RWPE1 (cell line): ENCODE data around the gene POLR1E.
"Not testable (repeated sequence)": the region's sequence is repeated elsewhere in the genome, so short reads cannot be mapped to it uniquely, and the experiment has no call there.

ENCODE experiments used
- CTCF ChIA-PET: fragments of 350-600 bp; sonication (Branson Sonifier 250); formaldehyde crosslinking; extraction: SDS; loops from one replicate; lab custom pipeline; 2021; lab: Yijun Ruan, JAX
- POLR2A ChIA-PET: fragments of 400-600 bp; formaldehyde crosslinking; extraction: SDS; loops from one replicate; lab custom pipeline; 2020; ENCODE audit warnings: antibody characterized with exemption; ENCODE audit not compliant: low non-redundant PET; lab: Yijun Ruan, JAX
- DNase-seq: peaks from one replicate; pipeline ENCODE4 v3.0.0; 2012; ENCODE audit warnings: low spot score
- H3K27ac ChIP-seq: fragments of 450-650 bp; 2 replicates; pipeline ENCODE4 v1.5.1; 2017
- TF ChIP-seq, protein P1 (sequence below): fragments of 450-650 bp; conservative IDR thresholded peaks from 2 replicates; pipeline ENCODE4 v1.5.1; 2017; ENCODE audit warnings: low read depth, mild to moderate bottlenecking

The POLR1E gene

DNA sequence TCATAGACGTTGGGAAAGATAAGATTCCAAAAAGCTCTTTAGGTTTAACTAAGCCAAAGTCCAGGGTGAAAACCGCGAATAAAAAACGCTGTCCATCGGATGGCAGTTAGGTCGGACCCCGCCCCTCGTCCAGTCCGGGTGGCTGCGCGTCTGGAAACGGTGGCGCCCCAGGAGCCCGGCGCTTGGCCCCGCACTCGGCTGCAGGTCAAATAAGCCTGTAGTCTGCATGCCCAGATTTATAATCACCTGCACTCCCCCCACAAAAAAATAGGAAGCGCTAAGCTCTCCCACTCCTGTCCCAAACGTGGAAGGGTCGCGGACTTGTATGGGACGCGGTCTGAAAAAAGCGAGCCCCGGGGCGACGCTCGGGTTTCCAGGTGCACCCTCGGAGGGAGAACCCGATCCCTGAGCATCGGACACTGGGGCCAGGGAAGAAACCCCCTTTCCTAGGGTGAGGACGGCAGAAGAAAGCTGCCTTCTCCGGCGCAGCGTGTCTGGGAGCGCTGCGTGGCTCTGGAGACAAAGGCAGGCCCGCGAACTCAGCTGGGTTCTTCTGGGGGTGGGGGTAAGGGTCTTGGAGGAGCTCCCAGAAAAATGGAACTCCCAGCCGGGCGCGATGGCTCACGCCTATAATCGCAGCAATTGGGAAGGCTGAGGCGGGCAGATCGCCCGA is 19.6 kb upstream of the POLR1E start:
- CTCF ChIA-PET, result no interaction called here
- peak; percentile 55 for DNase-seq
- H3K27ac ChIP-seq, result peak overlapping the region; percentile 99
- TF ChIP-seq, protein P1, sequence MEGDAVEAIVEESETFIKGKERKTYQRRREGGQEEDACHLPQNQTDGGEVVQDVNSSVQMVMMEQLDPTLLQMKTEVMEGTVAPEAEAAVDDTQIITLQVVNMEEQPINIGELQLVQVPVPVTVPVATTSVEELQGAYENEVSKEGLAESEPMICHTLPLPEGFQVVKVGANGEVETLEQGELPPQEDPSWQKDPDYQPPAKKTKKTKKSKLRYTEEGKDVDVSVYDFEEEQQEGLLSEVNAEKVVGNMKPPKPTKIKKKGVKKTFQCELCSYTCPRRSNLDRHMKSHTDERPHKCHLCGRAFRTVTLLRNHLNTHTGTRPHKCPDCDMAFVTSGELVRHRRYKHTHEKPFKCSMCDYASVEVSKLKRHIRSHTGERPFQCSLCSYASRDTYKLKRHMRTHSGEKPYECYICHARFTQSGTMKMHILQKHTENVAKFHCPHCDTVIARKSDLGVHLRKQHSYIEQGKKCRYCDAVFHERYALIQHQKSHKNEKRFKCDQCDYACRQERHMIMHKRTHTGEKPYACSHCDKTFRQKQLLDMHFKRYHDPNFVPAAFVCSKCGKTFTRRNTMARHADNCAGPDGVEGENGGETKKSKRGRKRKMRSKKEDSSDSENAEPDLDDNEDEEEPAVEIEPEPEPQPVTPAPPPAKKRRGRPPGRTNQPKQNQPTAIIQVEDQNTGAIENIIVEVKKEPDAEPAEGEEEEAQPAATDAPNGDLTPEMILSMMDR, result no peak
- POLR2A ChIA-PET, result interaction anchor here (0.7 to 1.3 kb wide), 2 partner anchors 19 to 20 kb away, joined by 3 read pairs; partner anchors contain the start of gene POLR1E

DNA sequence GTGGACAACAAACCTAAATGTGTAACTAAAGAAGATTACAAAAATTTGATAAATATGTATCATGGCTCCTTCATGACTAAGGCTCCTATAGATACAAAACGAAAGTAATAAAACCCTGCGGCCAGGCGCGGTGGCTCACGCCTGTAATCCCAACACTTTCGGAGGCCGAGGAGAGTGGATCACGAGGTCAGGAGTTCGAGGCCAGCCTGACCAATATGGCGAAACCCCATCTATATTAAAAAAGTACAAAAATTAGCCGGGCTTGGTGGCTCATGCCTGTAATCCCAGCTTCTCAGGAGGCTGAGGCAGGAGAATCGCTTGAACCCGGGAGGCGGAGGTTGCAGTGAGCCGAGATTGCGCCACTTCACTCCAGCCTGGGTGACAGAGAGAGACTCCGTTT is 18.2 kb upstream of the POLR1E start:
- DNase-seq, CTCF ChIA-PET, POLR2A ChIA-PET: not testable (repeated sequence)
- peak overlapping the region; percentile 75 for H3K27ac ChIP-seq

DNA sequence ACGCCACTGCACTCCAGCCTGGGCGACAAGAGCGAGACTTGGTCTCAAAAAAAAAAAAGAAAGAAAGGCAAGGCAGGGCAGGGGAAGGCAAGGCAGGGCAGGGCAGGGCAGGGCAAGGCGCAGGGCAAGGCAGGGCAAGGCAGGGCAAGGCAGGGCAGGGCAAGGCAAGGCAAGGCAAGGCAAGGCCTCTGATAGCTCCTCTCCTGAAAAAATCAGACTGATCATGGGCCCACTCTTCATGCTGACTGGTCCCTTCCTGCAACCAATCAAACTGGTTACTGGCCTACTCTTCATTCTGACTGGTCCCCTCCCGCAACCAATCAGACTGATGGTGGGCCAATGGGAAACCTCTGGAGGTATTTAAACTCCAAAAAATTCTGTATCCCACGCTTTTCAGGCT is 17.1 kb upstream of the POLR1E start:
- H3K27ac ChIP-seq, result peak overlapping the region; percentile 75
- DNase-seq, result no peak
- TF ChIP-seq, protein P1, result no peak
- CTCF ChIA-PET, result no interaction called here
- POLR2A ChIA-PET, result interaction anchor here (0.6 kb wide), 1 partner anchor 493 kb away, joined by 3 read pairs; no protein-coding TSS in a partner anchor

DNA sequence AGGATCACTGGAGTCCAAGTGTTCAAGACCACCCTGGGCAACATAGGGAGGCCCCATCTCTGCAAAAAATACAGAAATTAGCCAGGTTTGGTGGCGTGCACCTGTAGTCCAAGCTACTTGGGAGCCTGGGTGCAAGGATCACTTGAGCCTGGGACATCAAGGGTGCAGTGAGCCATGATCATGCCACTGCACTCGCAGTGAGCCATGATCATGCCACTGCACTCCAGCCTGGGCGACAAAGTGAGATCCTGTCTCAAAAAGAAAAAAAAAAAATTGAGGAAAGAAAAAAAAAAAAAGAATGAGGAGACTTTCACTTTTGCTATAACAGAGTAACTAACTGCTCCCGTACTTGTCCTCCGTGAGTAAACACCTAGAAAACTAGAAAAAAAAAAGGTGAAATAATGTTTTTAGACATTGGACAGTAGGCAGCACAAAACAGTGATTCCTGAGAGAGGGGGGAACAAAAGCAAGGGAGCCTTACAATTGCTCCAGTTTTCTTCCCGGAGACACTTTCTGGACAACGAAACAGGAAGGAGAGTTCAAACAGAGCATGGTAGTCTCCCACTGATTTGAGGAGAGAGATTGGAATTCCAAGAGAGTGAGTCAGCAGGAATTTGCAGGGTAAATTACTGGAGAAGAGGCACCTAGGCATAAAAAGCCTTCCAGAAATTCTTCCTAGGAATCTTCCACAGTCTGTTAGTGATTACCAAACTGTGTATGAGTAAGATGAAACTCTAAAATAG is 13.6 kb upstream of the POLR1E start:
- H3K27ac ChIP-seq, result peak overlapping the region; percentile 98
- TF ChIP-seq, protein P1, result no peak
- peak; percentile 87 for DNase-seq
- CTCF ChIA-PET, result no interaction called here
- POLR2A ChIA-PET, result no interaction called here

DNA sequence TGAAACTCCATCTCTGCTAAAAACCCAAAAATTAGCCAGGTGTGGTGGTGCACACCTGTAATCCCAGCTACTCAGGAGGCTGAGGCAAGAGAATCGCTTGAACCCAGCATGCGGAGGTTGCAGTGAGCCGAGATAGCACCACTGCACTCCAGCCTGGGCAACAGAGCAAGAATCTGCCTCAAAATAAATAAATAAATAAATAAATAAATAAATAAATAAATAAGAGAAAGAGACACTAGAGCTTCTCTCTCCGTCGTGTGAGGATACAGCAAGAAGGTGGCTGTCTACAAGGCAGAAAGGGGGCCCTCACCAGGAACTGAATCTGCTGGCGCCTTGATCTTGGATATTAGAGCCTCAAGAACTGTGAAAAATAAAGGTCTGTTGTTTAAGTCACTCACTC is 11.8 kb upstream of the POLR1E start:
- DNase-seq, POLR2A ChIA-PET: not testable (repeated sequence)
- peak overlapping the region; percentile 98; the same call in 1 of the 2 replicates for H3K27ac ChIP-seq
- CTCF ChIA-PET, result interaction anchor here (0.7 kb wide), 1 partner anchor 8 kb away, joined by 5 read pairs; no protein-coding TSS in a partner anchor

DNA sequence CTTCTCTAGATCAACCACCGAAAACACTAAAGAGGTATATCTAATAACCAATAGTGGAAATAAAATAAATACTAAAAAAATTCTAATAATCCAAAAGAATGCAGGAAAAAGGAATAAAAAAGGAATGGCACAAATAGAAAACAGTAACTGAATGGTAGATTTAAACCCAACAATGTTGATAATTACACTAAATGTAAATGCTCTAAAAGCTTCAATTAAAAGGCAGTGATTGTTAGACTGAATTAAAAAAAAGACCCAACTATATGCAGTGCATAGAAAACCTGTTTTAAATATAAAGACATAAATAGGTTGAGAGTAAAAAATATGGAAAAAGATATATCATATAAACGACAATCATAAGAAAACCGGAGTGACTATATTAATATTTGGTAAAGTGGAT is 11.3 kb upstream of the POLR1E start:
- ChIA-PET CTCF (no interaction called here), POLR2A (no interaction called here)
- no peak for DNase-seq
- H3K27ac ChIP-seq, result no peak overlapping the region
- TF ChIP-seq, protein P1, result no peak

DNA sequence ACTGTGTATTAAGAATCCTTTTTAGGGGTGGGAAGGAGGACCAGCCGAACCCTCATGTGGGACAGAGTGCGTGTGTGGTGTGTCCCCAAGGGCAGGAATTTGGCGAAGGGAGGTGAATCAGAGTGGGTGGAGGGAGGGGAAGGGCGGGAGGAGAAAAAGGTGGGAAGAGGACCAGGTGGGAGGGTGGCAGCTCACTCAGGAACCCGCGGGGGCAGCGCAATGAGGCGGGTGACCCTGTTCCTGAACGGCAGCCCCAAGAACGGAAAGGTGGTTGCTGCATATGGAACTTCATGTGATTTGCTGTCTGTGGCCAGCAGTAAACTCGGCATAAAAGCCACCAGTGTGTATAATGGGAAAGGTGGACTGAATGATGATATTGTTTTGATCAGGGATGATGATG is 8.8 kb upstream of the POLR1E start:
- TF ChIP-seq, protein P1, result no peak
- ChIA-PET CTCF (no interaction called here), POLR2A (no interaction called here)
- no peak for DNase-seq
- H3K27ac ChIP-seq, result no peak overlapping the region

DNA sequence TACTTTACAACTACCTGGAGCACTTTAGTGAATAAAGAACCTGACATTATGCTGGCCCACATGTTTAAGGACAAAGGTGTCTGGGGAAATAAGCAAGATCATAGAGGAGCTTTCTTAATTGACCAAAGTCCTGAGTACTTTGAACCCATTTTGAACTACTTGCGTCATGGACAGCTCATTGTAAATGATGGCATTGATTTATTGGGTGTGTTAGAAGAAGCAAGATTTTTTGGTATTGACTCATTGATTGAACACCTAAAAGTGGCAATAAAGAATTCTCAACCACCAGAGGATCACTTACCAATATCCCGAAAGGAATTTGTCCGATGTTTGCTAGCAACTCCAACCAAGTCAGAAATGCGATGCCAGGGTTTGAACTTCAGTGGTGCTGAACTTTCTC is 8.3 kb upstream of the POLR1E start:
- CTCF ChIA-PET, DNase-seq, H3K27ac ChIP-seq, POLR2A ChIA-PET: not testable (repeated sequence)

DNA sequence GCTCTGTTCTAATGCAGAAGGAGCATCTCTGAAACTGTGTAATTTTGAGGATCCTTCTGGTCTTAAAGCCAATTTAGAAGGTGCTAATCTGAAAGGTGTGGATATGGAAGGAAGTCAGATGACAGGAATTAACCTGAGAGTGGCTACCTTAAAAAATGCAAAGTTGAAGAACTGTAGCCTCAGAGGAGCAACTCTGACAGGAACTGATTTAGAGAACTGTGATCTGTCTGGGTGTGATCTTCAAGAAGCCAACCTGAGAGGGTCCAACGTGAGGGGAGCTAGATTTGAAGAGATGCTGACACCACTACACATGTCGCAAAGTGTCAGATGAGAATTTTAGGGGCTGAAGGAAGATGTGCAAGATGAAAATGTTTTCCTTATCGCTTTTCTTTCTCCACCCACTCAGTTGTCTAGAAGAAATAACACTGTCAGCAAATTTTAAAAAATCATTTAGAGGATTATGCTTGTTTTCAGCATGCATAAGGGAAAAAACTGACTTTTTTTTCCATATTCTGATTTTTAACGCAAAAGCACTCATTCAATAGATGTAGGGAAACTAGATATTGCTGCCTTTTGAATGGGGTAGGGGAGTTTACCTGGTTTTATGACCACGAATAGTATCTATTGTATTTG is 7.6 kb upstream of the POLR1E start:
- CTCF ChIA-PET, result interaction anchor here (0.7 kb wide), 1 partner anchor 272 kb away, joined by 3 read pairs; no protein-coding TSS in a partner anchor
- POLR2A ChIA-PET, DNase-seq, H3K27ac ChIP-seq: not testable (repeated sequence)
